Uterus (tissue), 2 donors: Measurements from ENCODE around the gene RANBP9.

ENCODE experiments used
- POLR2A ChIP-seq, 2 donors: fragments of 450-650 bp; IDR thresholded peaks; one replicate each; pipeline ENCODE4 v1.6.1; 2016; ENCODE audit warnings: antibody characterized with exemption in 2 of 2, mild to moderate bottlenecking in 1 of 2, moderate library complexity in 1 of 2
- TF ChIP-seq, protein P1 (sequence below), 4 experiments: fragments of 200-600 bp in 2 of 4; fragments of 450-650 bp in 2 of 4; sonication (generic) in 2 of 4; IDR thresholded peaks; one replicate each; pipeline ENCODE4 v1.5.1; 2016 to 2019; ENCODE audit warnings: antibody characterized with exemption in 4 of 4, mild to moderate bottlenecking in 2 of 4, moderate library complexity in 1 of 4

DNA sequence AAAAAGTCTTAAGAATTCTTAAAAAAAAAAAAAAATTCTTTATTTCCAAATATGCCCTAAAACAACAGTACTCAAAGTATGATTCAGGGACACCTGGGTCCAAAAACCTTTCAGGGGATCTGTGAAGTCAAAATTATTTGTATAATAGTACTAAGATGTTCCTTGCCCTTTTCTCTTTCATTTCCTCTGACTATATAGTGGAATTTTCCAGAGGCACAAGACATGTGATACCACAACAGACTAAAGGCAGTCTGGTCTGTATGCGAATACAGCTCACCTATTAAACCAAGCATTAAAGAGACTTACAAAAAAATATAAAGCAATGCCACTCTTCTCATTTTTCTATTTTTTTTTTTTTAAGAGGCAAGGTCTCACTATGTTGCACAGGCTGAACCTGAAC lies 81.1 kb downstream of the RANBP9 start:
- TF ChIP-seq POLR2A (IDR thresholded peaks at IDR 0.05): no peak
- TF ChIP-seq, protein P1, sequence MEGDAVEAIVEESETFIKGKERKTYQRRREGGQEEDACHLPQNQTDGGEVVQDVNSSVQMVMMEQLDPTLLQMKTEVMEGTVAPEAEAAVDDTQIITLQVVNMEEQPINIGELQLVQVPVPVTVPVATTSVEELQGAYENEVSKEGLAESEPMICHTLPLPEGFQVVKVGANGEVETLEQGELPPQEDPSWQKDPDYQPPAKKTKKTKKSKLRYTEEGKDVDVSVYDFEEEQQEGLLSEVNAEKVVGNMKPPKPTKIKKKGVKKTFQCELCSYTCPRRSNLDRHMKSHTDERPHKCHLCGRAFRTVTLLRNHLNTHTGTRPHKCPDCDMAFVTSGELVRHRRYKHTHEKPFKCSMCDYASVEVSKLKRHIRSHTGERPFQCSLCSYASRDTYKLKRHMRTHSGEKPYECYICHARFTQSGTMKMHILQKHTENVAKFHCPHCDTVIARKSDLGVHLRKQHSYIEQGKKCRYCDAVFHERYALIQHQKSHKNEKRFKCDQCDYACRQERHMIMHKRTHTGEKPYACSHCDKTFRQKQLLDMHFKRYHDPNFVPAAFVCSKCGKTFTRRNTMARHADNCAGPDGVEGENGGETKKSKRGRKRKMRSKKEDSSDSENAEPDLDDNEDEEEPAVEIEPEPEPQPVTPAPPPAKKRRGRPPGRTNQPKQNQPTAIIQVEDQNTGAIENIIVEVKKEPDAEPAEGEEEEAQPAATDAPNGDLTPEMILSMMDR (IDR thresholded peaks at IDR 0.05): no peak
